ENCODE data around the gene SV2B.

The SV2B gene

DNA sequence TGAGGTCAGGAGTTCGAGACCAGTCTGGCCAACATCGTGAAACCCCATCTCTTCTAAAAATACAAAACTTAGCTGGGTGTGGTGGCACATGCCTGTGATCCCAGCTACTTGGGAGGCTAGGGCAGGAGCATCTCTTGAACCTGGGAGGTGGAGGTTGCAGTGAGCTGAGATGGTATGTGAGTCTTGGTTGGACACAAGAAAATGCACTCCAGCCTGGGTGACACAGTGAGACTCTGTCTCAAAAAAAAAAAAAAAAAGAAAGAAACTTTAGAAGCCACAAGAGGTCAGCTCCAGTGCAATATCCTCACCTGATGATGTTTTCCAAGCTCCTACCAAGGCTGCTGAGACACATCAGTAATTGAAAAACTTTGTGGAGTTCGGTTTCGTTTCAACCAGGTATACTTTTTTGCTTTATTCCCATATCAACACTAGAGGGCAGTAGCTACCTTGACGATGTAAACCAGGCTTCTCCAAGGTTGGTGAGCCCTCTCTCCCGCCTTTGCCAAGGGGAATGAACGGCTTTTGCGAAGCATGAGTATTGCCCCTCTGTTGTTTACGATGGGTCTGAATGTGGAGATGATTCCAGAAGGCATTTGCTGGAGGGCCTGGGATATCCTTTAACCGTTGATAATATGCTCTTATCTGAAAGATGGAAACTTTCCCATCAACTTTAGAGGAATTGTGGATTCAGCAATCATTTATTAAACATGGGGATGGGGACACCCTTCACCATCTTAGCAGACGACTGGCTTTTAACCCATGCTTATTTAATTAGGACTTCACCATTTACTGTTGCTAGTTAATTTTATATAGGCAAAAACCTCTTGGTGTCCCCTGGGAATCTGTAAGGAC, 202.8 kb downstream of the SV2B start:
- H3K4me1 ChIP-seq (ENCODE audit: control insufficient read depth in 1 of 2, insufficient read depth in 2 of 2, low read length in 2 of 2) = peaks cover 0 to 7% of the 10 kb centered on the region in 2 donors
- no peaks in the 10 kb centered on the region for H3K36me3 ChIP-seq (ENCODE audit: control insufficient read depth in 1 of 2, insufficient read depth in 2 of 2, low read length in 2 of 2)
- no peak overlapping the region for H3K4me3 ChIP-seq (ENCODE audit: low read depth in 1 of 2, low read length in 2 of 2)
- no peaks in the 10 kb centered on the region for H3K27me3 ChIP-seq (ENCODE audit: low read depth, low read length)
- H3K9me3 ChIP-seq (ENCODE audit: control insufficient read depth in 1 of 2, low read length in 2 of 2) = no peaks in the 10 kb centered on the region
- H3K27ac ChIP-seq (ENCODE audit: low read length) = no peak overlapping the region

GRCh38 chr15:91304210-91304609, 204.2 kb downstream of the SV2B start:
- Histone ChIP-seq H3K27me3 (ENCODE audit: low read depth, low read length) (no peaks in the 10 kb centered on the region), H3K4me3 (ENCODE audit: low read depth in 1 of 2, low read length in 2 of 2) (no peak overlapping the region), H3K36me3 (ENCODE audit: control insufficient read depth in 1 of 2, insufficient read depth in 2 of 2, low read length in 2 of 2) (no peaks in the 10 kb centered on the region), H3K27ac (ENCODE audit: low read length) (no peak overlapping the region), H3K9me3 (ENCODE audit: control insufficient read depth in 1 of 2, low read length in 2 of 2) (no peaks in the 10 kb centered on the region), H3K4me1 (ENCODE audit: control insufficient read depth in 1 of 2, insufficient read depth in 2 of 2, low read length in 2 of 2) (peaks cover 0 to 7% of the 10 kb centered on the region in 2 donors)

GRCh38 chr15:91304786-91305185, 204.7 kb downstream of the SV2B start:
- H3K4me1 ChIP-seq (ENCODE audit: control insufficient read depth in 1 of 2, insufficient read depth in 2 of 2, low read length in 2 of 2) = peaks cover 0 to 7% of the 10 kb centered on the region in 2 donors
- H3K4me3 ChIP-seq (ENCODE audit: low read depth in 1 of 2, low read length in 2 of 2) = no peak overlapping the region
- no peaks in the 10 kb centered on the region for H3K36me3 ChIP-seq (ENCODE audit: control insufficient read depth in 1 of 2, insufficient read depth in 2 of 2, low read length in 2 of 2)
- H3K27me3 ChIP-seq (ENCODE audit: low read depth, low read length) = no peaks in the 10 kb centered on the region
- no peaks in the 10 kb centered on the region for H3K9me3 ChIP-seq (ENCODE audit: control insufficient read depth in 1 of 2, low read length in 2 of 2)
- H3K27ac ChIP-seq (ENCODE audit: low read length) = no peak overlapping the region

- H3K36me3 ChIP-seq (ENCODE audit: control insufficient read depth in 1 of 2, insufficient read depth in 2 of 2, low read length in 2 of 2) = no peaks in the 10 kb centered on the region
- H3K27ac ChIP-seq (ENCODE audit: low read length) = no peak overlapping the region
- no peaks in the 10 kb centered on the region for H3K27me3 ChIP-seq (ENCODE audit: low read depth, low read length)
- no peak overlapping the region for H3K4me3 ChIP-seq (ENCODE audit: low read depth in 1 of 2, low read length in 2 of 2)
- peaks cover 0 to 7% of the 10 kb centered on the region in 2 donors for H3K4me1 ChIP-seq (ENCODE audit: control insufficient read depth in 1 of 2, insufficient read depth in 2 of 2, low read length in 2 of 2)
- H3K9me3 ChIP-seq (ENCODE audit: control insufficient read depth in 1 of 2, low read length in 2 of 2) = no peaks in the 10 kb centered on the region
Measured at GRCh38 chr15:91306144-91306543, 206.1 kb downstream of the SV2B start.

- Histone ChIP-seq H3K4me3 (ENCODE audit: low read depth in 1 of 2, low read length in 2 of 2) (no peak overlapping the region), H3K9me3 (ENCODE audit: control insufficient read depth in 1 of 2, low read length in 2 of 2) (no peaks in the 10 kb centered on the region)
Measured at GRCh38 chr15:91307601-91308000, 207.5 kb downstream of the SV2B start.

GRCh38 chr15:91308199-91308598, 208.1 kb downstream of the SV2B start:
- H3K4me3 ChIP-seq (ENCODE audit: low read depth in 1 of 2, low read length in 2 of 2) = no peak overlapping the region
- H3K27me3 ChIP-seq (ENCODE audit: low read depth, low read length) = no peaks in the 10 kb centered on the region
- H3K4me1 ChIP-seq (ENCODE audit: control insufficient read depth in 1 of 2, insufficient read depth in 2 of 2, low read length in 2 of 2) = peaks cover 0 to 3% of the 10 kb centered on the region in 2 donors
- H3K9me3 ChIP-seq (ENCODE audit: control insufficient read depth in 1 of 2, low read length in 2 of 2) = no peaks in the 10 kb centered on the region
- H3K36me3 ChIP-seq (ENCODE audit: control insufficient read depth in 1 of 2, insufficient read depth in 2 of 2, low read length in 2 of 2) = no peaks in the 10 kb centered on the region
- no peak overlapping the region for H3K27ac ChIP-seq (ENCODE audit: low read length)

More at GRCh38 chr15:91307601-91308000, 207.5 kb downstream of the SV2B start:
- H3K36me3 ChIP-seq (ENCODE audit: control insufficient read depth in 1 of 2, insufficient read depth in 2 of 2, low read length in 2 of 2) = no peaks in the 10 kb centered on the region
- H3K27me3 ChIP-seq (ENCODE audit: low read depth, low read length) = no peaks in the 10 kb centered on the region
- no peak overlapping the region for H3K27ac ChIP-seq (ENCODE audit: low read length)
- H3K4me1 ChIP-seq (ENCODE audit: control insufficient read depth in 1 of 2, insufficient read depth in 2 of 2, low read length in 2 of 2) = peaks cover 0 to 7% of the 10 kb centered on the region in 2 donors

DNA sequence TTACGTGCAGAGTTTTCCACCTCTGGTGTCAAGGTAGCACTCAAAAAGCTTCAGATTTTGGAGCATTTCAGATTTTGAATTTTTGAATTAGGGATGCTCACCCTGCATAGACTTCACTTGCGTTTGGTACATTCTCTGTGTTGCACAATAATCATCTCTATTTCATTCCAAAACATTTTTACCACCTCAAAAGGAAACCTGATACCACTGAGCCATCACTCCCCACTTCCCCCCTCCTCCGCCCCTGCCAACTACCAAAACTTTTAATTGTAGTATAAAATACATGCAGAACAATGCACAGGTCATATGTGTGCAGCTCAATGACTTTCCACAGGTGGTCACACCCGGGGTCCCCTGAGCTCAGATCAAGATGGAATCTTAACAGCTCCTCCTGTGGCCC, 208.8 kb downstream of the SV2B start:
- H3K4me3 ChIP-seq (ENCODE audit: low read depth in 1 of 2, low read length in 2 of 2) = no peak overlapping the region
- no peaks in the 10 kb centered on the region for H3K36me3 ChIP-seq (ENCODE audit: control insufficient read depth in 1 of 2, insufficient read depth in 2 of 2, low read length in 2 of 2)
- no peaks in the 10 kb centered on the region for H3K27me3 ChIP-seq (ENCODE audit: low read depth, low read length)
- H3K4me1 ChIP-seq (ENCODE audit: control insufficient read depth in 1 of 2, insufficient read depth in 2 of 2, low read length in 2 of 2) = no peaks in the 10 kb centered on the region
- no peak overlapping the region for H3K27ac ChIP-seq (ENCODE audit: low read length)
- no peaks in the 10 kb centered on the region for H3K9me3 ChIP-seq (ENCODE audit: control insufficient read depth in 1 of 2, low read length in 2 of 2)

DNA sequence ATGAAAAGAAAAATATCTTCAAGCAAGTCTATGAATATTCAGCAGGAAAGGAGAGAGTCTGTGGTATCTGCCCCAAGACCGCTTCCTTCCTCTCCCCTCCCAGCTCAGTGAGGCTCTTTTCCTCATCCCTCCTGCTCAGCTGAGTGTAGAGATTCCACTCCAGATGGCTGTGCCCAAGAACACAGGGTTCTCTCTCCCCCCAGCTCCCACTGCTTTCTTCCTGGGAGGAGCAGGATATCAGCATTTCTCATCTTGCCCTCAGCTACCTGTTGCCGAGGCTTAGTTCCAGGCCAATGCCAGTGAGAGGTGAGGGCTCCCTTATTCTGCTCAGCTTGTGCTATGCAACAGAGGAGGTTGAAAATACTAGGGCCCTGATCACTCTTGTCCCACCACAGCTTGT, 211.9 kb downstream of the SV2B start:
- no peaks in the 10 kb centered on the region for H3K36me3 ChIP-seq (ENCODE audit: control insufficient read depth in 1 of 2, insufficient read depth in 2 of 2, low read length in 2 of 2)
- H3K27ac ChIP-seq (ENCODE audit: low read length) = no peak overlapping the region
- H3K9me3 ChIP-seq (ENCODE audit: control insufficient read depth in 1 of 2, low read length in 2 of 2) = no peaks in the 10 kb centered on the region
- H3K4me1 ChIP-seq (ENCODE audit: control insufficient read depth in 1 of 2, insufficient read depth in 2 of 2, low read length in 2 of 2) = no peaks in the 10 kb centered on the region
- H3K4me3 ChIP-seq (ENCODE audit: low read depth in 1 of 2, low read length in 2 of 2) = no peak overlapping the region
- no peaks in the 10 kb centered on the region for H3K27me3 ChIP-seq (ENCODE audit: low read depth, low read length)

- no peaks in the 10 kb centered on the region for H3K36me3 ChIP-seq (ENCODE audit: control insufficient read depth in 1 of 2, insufficient read depth in 2 of 2, low read length in 2 of 2)
Measured at GRCh38 chr15:91316126-91316525, 216.1 kb downstream of the SV2B start.

DNA sequence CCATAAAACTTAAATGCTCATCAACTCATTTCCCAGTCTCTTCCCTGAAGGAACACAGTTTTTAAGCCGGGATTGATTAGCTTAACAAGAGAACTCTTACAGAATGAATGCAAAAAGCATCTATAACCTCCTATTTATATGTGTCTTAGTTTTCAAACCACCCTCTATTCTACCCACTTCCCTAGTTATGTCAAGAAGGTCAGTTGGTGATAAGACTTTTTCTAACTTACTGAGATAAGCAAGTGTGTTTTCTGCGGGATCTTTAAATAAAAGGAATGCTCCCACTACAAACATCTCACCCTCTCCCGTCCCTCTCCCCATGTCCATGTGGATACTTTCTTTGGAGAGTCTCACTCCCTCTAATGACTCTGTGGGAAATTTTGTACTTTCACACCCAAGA, 218.5 kb downstream of the SV2B start:
- Histone ChIP-seq H3K27ac (ENCODE audit: low read length) (no peak overlapping the region), H3K4me1 (ENCODE audit: control insufficient read depth in 1 of 2, insufficient read depth in 2 of 2, low read length in 2 of 2) (no peaks in the 10 kb centered on the region), H3K9me3 (ENCODE audit: control insufficient read depth in 1 of 2, low read length in 2 of 2) (no peaks in the 10 kb centered on the region), H3K36me3 (ENCODE audit: control insufficient read depth in 1 of 2, insufficient read depth in 2 of 2, low read length in 2 of 2) (no peaks in the 10 kb centered on the region), H3K4me3 (ENCODE audit: low read depth in 1 of 2, low read length in 2 of 2) (no peak overlapping the region), H3K27me3 (ENCODE audit: low read depth, low read length) (no peaks in the 10 kb centered on the region)

More at GRCh38 chr15:91316126-91316525, 216.1 kb downstream of the SV2B start:
- Histone ChIP-seq H3K27me3 (ENCODE audit: low read depth, low read length) (no peaks in the 10 kb centered on the region), H3K27ac (ENCODE audit: low read length) (no peak overlapping the region), H3K4me1 (ENCODE audit: control insufficient read depth in 1 of 2, insufficient read depth in 2 of 2, low read length in 2 of 2) (no peaks in the 10 kb centered on the region), H3K9me3 (ENCODE audit: control insufficient read depth in 1 of 2, low read length in 2 of 2) (no peaks in the 10 kb centered on the region), H3K4me3 (ENCODE audit: low read depth in 1 of 2, low read length in 2 of 2) (no peak overlapping the region)

DNA sequence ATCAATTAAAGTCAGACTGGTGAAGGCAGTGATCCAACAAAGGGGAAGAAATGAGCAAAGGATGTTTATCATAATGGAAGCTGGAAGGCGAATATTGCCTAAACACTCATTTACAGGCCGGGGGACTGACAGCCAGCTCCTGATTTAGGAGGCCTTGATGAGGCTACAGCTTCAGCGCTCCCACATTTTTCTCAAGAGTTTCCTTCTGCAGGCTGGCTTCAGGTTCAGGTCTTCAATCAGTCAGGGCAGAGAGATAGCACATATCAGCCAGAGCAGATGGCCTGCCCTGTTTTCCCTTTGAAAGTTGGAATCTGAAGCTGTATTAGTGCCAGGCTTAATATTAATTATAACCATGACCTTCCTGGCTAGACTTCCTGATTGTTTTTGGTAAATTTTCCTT, 218.9 kb downstream of the SV2B start:
- H3K9me3 ChIP-seq (ENCODE audit: control insufficient read depth in 1 of 2, low read length in 2 of 2) = no peaks in the 10 kb centered on the region
- H3K27ac ChIP-seq (ENCODE audit: low read length) = no peak overlapping the region
- H3K4me3 ChIP-seq (ENCODE audit: low read depth in 1 of 2, low read length in 2 of 2) = no peak overlapping the region
- no peaks in the 10 kb centered on the region for H3K4me1 ChIP-seq (ENCODE audit: control insufficient read depth in 1 of 2, insufficient read depth in 2 of 2, low read length in 2 of 2)
- H3K36me3 ChIP-seq (ENCODE audit: control insufficient read depth in 1 of 2, insufficient read depth in 2 of 2, low read length in 2 of 2) = no peaks in the 10 kb centered on the region
- H3K27me3 ChIP-seq (ENCODE audit: low read depth, low read length) = no peaks in the 10 kb centered on the region

All from muscle layer of duodenum (tissue), 2 donors.